ENCODE results near the gene MSH5. TPM values are rescaled to one million over a fixed set of nuclear protein-coding genes. Genes with fewer than 3 reads are reported as not detected.
A peak's percentile ranks its signal among the peaks of the same experiment; 100 is the strongest.
"Not testable (repeated sequence)": the region's sequence is repeated elsewhere in the genome, so short reads cannot be mapped to it uniquely, and the experiment has no call there.

Gene MSH5

GRCh38 chr6:31806470-31807272, 66.9 kb downstream of the MSH5 start, which contains the start of gene LSM2:
LSM2 (minus strand) TSS chr6:31806966; CDS start chr6:31806757, 209 bp downstream.
- H4K5ac ChIP-seq (ENCODE audit: low read length) = no peak within 1 kb of the TSS
- H3K23ac ChIP-seq (ENCODE audit: low read length) = no peak within 1 kb of the TSS
- H3K4me1 ChIP-seq (ENCODE audit: control insufficient read depth, low read depth, low read length) = no peaks in the 10 kb centered on the region
- H3K4me2 ChIP-seq (ENCODE audit: low read length) = peak within 1 kb of the TSS; percentile 76
- no peak within 1 kb of the TSS for H4K8ac ChIP-seq (ENCODE audit: low read depth, low read length)
- peak within 1 kb of the TSS; percentile 41 for H3K18ac ChIP-seq (ENCODE audit: low read length)
- peak; percentile 98 for DNase-seq
- peak within 1 kb of the TSS; percentile 33 for H2AK5ac ChIP-seq (ENCODE audit: low read length)
- peak within 1 kb of the TSS; percentile 14 for H2BK120ac ChIP-seq (ENCODE audit: low read depth, low read length)
- H2BK15ac ChIP-seq (replicated peaks; ENCODE audit: low read depth) = no peak within 1 kb of the TSS
- H3K4me3 ChIP-seq (ENCODE audit: low read length) = peak within 1 kb of the TSS; percentile 42
- H3K36me3 ChIP-seq (ENCODE audit: control insufficient read depth, insufficient read depth, low read length) = no peaks in the 10 kb centered on the region
- peaks cover 4% of the 10 kb centered on the region for H3K79me1 ChIP-seq (ENCODE audit: low read length)
- peak within 1 kb of the TSS; percentile 99 for H3K56ac ChIP-seq (ENCODE audit: low read length)
- no CpG with 5 or more reads among the region's 51 CpGs for WGBS (ENCODE audit: extremely low coverage, insufficient coverage, low lambda C conversion rate)
- H3K9ac ChIP-seq (ENCODE audit: low read length) = peak within 1 kb of the TSS; percentile 76
- peak within 1 kb of the TSS; percentile 95 for H2BK5ac ChIP-seq (ENCODE audit: low read length)
- peak within 1 kb of the TSS; percentile 83 for H3K4ac ChIP-seq (ENCODE audit: low read depth, low read length)
- no peaks in the 10 kb centered on the region for H3K27me3 ChIP-seq (ENCODE audit: insufficient read depth, low read length, poor library complexity)
- peaks cover 12% of the 10 kb centered on the region for H3K79me2 ChIP-seq (ENCODE audit: control insufficient read depth, insufficient read depth, low read length)
- H3K27ac ChIP-seq (ENCODE audit: low read depth, low read length) = peak within 1 kb of the TSS; percentile 72

- not testable (repeated sequence) for H3K18ac ChIP-seq (ENCODE audit: low read length); H4K8ac ChIP-seq (ENCODE audit: low read depth, low read length); H3K4me1 ChIP-seq (ENCODE audit: control insufficient read depth, low read depth, low read length); H2BK15ac ChIP-seq (replicated peaks; ENCODE audit: low read depth); H3K4ac ChIP-seq (ENCODE audit: low read depth, low read length); H2BK5ac ChIP-seq (ENCODE audit: low read length); H4K5ac ChIP-seq (ENCODE audit: low read length); H3K36me3 ChIP-seq (ENCODE audit: control insufficient read depth, insufficient read depth, low read length); H3K23ac ChIP-seq (ENCODE audit: low read length); H3K27me3 ChIP-seq (ENCODE audit: insufficient read depth, low read length, poor library complexity); H3K4me2 ChIP-seq (ENCODE audit: low read length); H3K27ac ChIP-seq (ENCODE audit: low read depth, low read length); H3K9ac ChIP-seq (ENCODE audit: low read length); H2AK5ac ChIP-seq (ENCODE audit: low read length); DNase-seq; H3K4me3 ChIP-seq (ENCODE audit: low read length); H3K56ac ChIP-seq (ENCODE audit: low read length); H3K79me1 ChIP-seq (ENCODE audit: low read length); H2BK120ac ChIP-seq (ENCODE audit: low read depth, low read length)
- peaks cover 12% of the 10 kb centered on the region for H3K79me2 ChIP-seq (ENCODE audit: control insufficient read depth, insufficient read depth, low read length)
- no CpG with 5 or more reads among the region's 10 CpGs for WGBS (ENCODE audit: extremely low coverage, insufficient coverage, low lambda C conversion rate)
Measured at GRCh38 chr6:31808599-31808998, 68.8 kb downstream of the MSH5 start.

- H3K9ac ChIP-seq (ENCODE audit: low read length) = no peak overlapping the region
- no peak overlapping the region for H2BK5ac ChIP-seq (ENCODE audit: low read length)
- peaks cover 2% of the 10 kb centered on the region for H3K4me1 ChIP-seq (ENCODE audit: control insufficient read depth, low read depth, low read length)
- H3K36me3 ChIP-seq (ENCODE audit: control insufficient read depth, insufficient read depth, low read length) = no peaks in the 10 kb centered on the region
- H3K79me1 ChIP-seq (ENCODE audit: low read length) = no peaks in the 10 kb centered on the region
- no peak overlapping the region for H3K23ac ChIP-seq (ENCODE audit: low read length)
- no peak overlapping the region for H2BK15ac ChIP-seq (replicated peaks; ENCODE audit: low read depth)
- no peak for DNase-seq
- H3K56ac ChIP-seq (ENCODE audit: low read length) = no peak overlapping the region
- no peak overlapping the region for H3K4me3 ChIP-seq (ENCODE audit: low read length)
- no peak overlapping the region for H4K8ac ChIP-seq (ENCODE audit: low read depth, low read length)
- H3K27ac ChIP-seq (ENCODE audit: low read depth, low read length) = no peak overlapping the region
- H4K5ac ChIP-seq (ENCODE audit: low read length) = no peak overlapping the region
- H3K4me2 ChIP-seq (ENCODE audit: low read length) = no peak overlapping the region
- H3K18ac ChIP-seq (ENCODE audit: low read length) = no peak overlapping the region
- no peak overlapping the region for H3K4ac ChIP-seq (ENCODE audit: low read depth, low read length)
- no peaks in the 10 kb centered on the region for H3K27me3 ChIP-seq (ENCODE audit: insufficient read depth, low read length, poor library complexity)
- H2AK5ac ChIP-seq (ENCODE audit: low read length) = no peak overlapping the region
- WGBS (ENCODE audit: extremely low coverage, insufficient coverage, low lambda C conversion rate) = no CpG with 5 or more reads among the region's 12 CpGs
- H2BK120ac ChIP-seq (ENCODE audit: low read depth, low read length) = no peak overlapping the region
- no peaks in the 10 kb centered on the region for H3K79me2 ChIP-seq (ENCODE audit: control insufficient read depth, insufficient read depth, low read length)
Measured at GRCh38 chr6:31811645-31812044, 71.8 kb downstream of the MSH5 start.

Small RNA genes within 50 kb of the gene (small RNA-seq; reads per million reads assigned to genes)
- gene LY6G6D (ENCODE audit: insufficient read depth) (not detected), gene MIR4646 (ENCODE audit: insufficient read depth) (not detected), gene MSH5-SAPCD1 (ENCODE audit: insufficient read depth) (not detected), gene RF00019 (ENCODE audit: insufficient read depth) (not detected), gene RNU6-850P (ENCODE audit: insufficient read depth) (not detected), gene SAPCD1 (ENCODE audit: insufficient read depth) (not detected)
